HepG2 (cell line): Measurements from ENCODE around the gene NENF. TPM values are rescaled to one million over a fixed set of nuclear protein-coding genes. Genes with fewer than 3 reads are reported as not detected.

Experiments used
- ATAC-seq: fragments of 200-7000 bp; cut with Tn5 transposase; 3 replicates; pipeline ENCODE4 v1.9.1; 2020; ENCODE audit warnings: mild to moderate bottlenecking, moderate library complexity
- BruUV-seq: library from RNA; stranded (reverse); fragments of 400-500 nt; replicated peaks from 2 replicates; lab custom pipeline; 2021; lab: Mats Ljungman, UMichigan
- CTCF ChIA-PET: fragments of 300-600 bp; formaldehyde crosslinking; extraction: SDS; loops from one replicate; lab custom pipeline; 2021; ENCODE audit warnings: low total read pairs, inconsistent platforms, low intra/inter-chr PET ratio; lab: Yijun Ruan, JAX
- POLR2A ChIA-PET: fragments of 350-600 bp; sonication (Branson Sonifier 250); formaldehyde crosslinking; loops from one replicate; lab custom pipeline; 2020; ENCODE audit warnings: antibody characterized with exemption, inconsistent platforms; lab: Yijun Ruan, JAX
- DNase-seq: peaks from one replicate; pipeline ENCODE4 v3.0.0-alpha.2; 2015; ENCODE audit warnings: low spot score
- FAIRE-seq: peaks from 3 replicates; lab custom pipeline; 2011; peaks lifted over from hg19 to GRCh38; lab: Jason Lieb, UNC
- H2AFZ ChIP-seq: one replicate; pipeline ENCODE4 v1.6.1; 2011; ENCODE audit warnings: low read length, inconsistent platforms
- H3K27ac ChIP-seq: fragments of 300-600 bp; 3 replicates; pipeline ENCODE4 v1.8.0; 2011; ENCODE audit warnings: mixed run types, mild to moderate bottlenecking, mixed read lengths, low read length, inconsistent platforms; ENCODE audit not compliant: insufficient read depth; ENCODE audit errors: extremely low read length
- H3K27me3 ChIP-seq, 2 experiments: fragments of 200-600 bp in 1 of 2; 2 replicates in 1 of 2; 3 replicates in 1 of 2; pipeline versions ENCODE4 v1.6.0 to v1.8.0; 2011; ENCODE audit warnings: low read length in 2 of 2, mild to moderate bottlenecking in 2 of 2, moderate library complexity in 2 of 2, inconsistent platforms in 1 of 2; ENCODE audit not compliant: insufficient read depth in 2 of 2, control insufficient read depth in 1 of 2
- H3K36me3 ChIP-seq, 2 experiments: fragments of 200-600 bp in 1 of 2; replicated peaks in 1 of 2; 2 replicates in 1 of 2; 3 replicates in 1 of 2; pipeline versions ENCODE4 v1.5.1 to v1.8.0; 2011; ENCODE audit warnings: low read length in 2 of 2, inconsistent platforms in 1 of 2; ENCODE audit not compliant: insufficient read depth in 2 of 2, control insufficient read depth in 1 of 2
- H3K4me1 ChIP-seq: 2 replicates; pipeline ENCODE4 v1.5.1; 2012; ENCODE audit warnings: low read length, inconsistent platforms; ENCODE audit not compliant: insufficient read depth
- H3K4me2 ChIP-seq: 2 replicates; pipeline ENCODE4 v1.6.0; 2011; ENCODE audit warnings: low read depth, low read length, inconsistent platforms
- H3K4me3 ChIP-seq, 3 experiments: fragments of 200-600 bp in 1 of 3; sonication (generic), shearing (Covaris generic) in 1 of 3; replicated peaks in 1 of 3; 2 replicates each; pipeline ENCODE4 v1.5.1; 2011 to 2016; ENCODE audit warnings: low read length in 3 of 3, inconsistent platforms in 2 of 3, low read depth in 2 of 3, mild to moderate bottlenecking in 2 of 3, control low read depth in 1 of 3, mixed read lengths in 1 of 3; ENCODE audit not compliant: insufficient read depth in 1 of 3
- H3K79me2 ChIP-seq: one replicate; pipeline ENCODE4 v1.6.1; 2011; ENCODE audit warnings: low read length, inconsistent platforms; ENCODE audit not compliant: insufficient read depth
- H3K9ac ChIP-seq: 2 replicates; pipeline ENCODE4 v1.6.0; 2011; ENCODE audit warnings: mild to moderate bottlenecking, low read depth, low read length, inconsistent platforms; ENCODE audit not compliant: insufficient read depth
- H3K9me3 ChIP-seq: 2 replicates; pipeline ENCODE4 v1.5.1; 2012; ENCODE audit warnings: mild to moderate bottlenecking, low read length
- H4K20me1 ChIP-seq: 2 replicates; pipeline ENCODE4 v1.6.0; 2011; ENCODE audit warnings: inconsistent platforms, mild to moderate bottlenecking, low read length, moderate library complexity; ENCODE audit not compliant: insufficient read depth
- HNF4A ChIP-seq: sonication (generic); formaldehyde crosslinking; IDR thresholded peaks from 2 replicates; pipeline ENCODE4 v1.4.0; 2020; ENCODE audit warnings: missing genetic modification reagents
- IKZF5 ChIP-seq: IDR thresholded peaks from 2 replicates; pipeline ENCODE4 v1.6.1; 2018; ENCODE audit warnings: missing genetic modification reagents, mild to moderate bottlenecking, missing compliant biosample characterization
- MAFK ChIP-seq, 2 experiments: IDR thresholded peaks in 1 of 2; conservative IDR thresholded peaks in 1 of 2; 2 replicates each; pipeline ENCODE4 v1.6.1; 2011; ENCODE audit warnings: improper control_type of control experiment in 2 of 2, low read length in 2 of 2
- NR3C1 ChIP-seq: sonication (generic); formaldehyde crosslinking; IDR thresholded peaks from 2 replicates; pipeline ENCODE4 v1.4.0; 2020; ENCODE audit warnings: missing genetic modification reagents
- RORA ChIP-seq: sonication (generic); formaldehyde crosslinking; IDR thresholded peaks from 2 replicates; pipeline ENCODE4 v1.5.0; 2020; ENCODE audit warnings: mild to moderate bottlenecking, missing genetic modification reagents, moderate library complexity
- ZBTB46 ChIP-seq: sonication (generic); formaldehyde crosslinking; IDR thresholded peaks from 2 replicates; pipeline ENCODE4 v1.4.0; 2020; ENCODE audit warnings: mild to moderate bottlenecking, missing genetic modification reagents, borderline replicate concordance
- ZFP1 ChIP-seq: IDR thresholded peaks from 2 replicates; pipeline ENCODE4 v1.6.1; 2016
- ZNF225 ChIP-seq: sonication (generic); formaldehyde crosslinking; IDR thresholded peaks from 2 replicates; pipeline ENCODE4 v1.4.0; 2020; ENCODE audit warnings: mild to moderate bottlenecking, missing genetic modification reagents
- ZNF260 ChIP-seq: sonication (generic); formaldehyde crosslinking; IDR thresholded peaks from 2 replicates; pipeline ENCODE4 v1.4.0; 2020; ENCODE audit warnings: missing genetic modification reagents, low read depth, mild to moderate bottlenecking, borderline replicate concordance
- ZNF75D ChIP-seq: sonication (generic); formaldehyde crosslinking; IDR thresholded peaks from 2 replicates; pipeline ENCODE4 v1.8.1; 2023; ENCODE audit warnings: missing genetic modification reagents, mild to moderate bottlenecking, borderline replicate concordance
- WGBS: methylation state at CpG from one replicate; pipeline ENCODE4 v1.1.6; 2017; ENCODE audit warnings: low lambda C conversion rate; 5-methylcytosine and 5-hydroxymethylcytosine counted together
- in situ Hi-C: cut with HindIII; loops from 2 replicates; pipeline ENCODE4 v1.10.0; 2017; ENCODE audit warnings: low pct_unique_long_range_greater_than_20kb; ENCODE audit not compliant: extremely low pct_ligation_motif_present
- intact Hi-C: fragments of 100-400 bp; cut with micrococcal nuclease; formaldehyde crosslinking; loops from one replicate; pipeline ENCODE4 v1.10.0; 2022; ENCODE audit not compliant: unreplicated experiment
- polyA plus RNA-seq, 8 experiments: library from polyadenylated mRNA; depleted of rRNA in 3 of 8; stranded (reverse) in 7 of 8; unstranded in 1 of 8; fragments of >200 nt; fragmentation: Illumina TruSeq in 4 of 8; extraction: Trizol in 4 of 8; gene quantifications; 2 replicates each; pipeline versions ENCODE4 v1.2.1 to v1.2.3, GENCODE V29; 2011 to 2016; ENCODE audit warnings: low read depth in 4 of 8, missing spikeins in 1 of 8, mixed read lengths in 1 of 8; ENCODE audit not compliant: insufficient read depth in 1 of 8
- total RNA-seq, 5 experiments: library from RNA; depleted of rRNA; stranded (reverse); fragments of >200 nt; fragmentation: Illumina TruSeq; extraction: Trizol; gene quantifications; 2 replicates each; pipeline ENCODE4 v1.2.3, GENCODE V29; 2016; ENCODE audit warnings: low read depth in 1 of 5

Gene NENF
- total and polyA plus RNA-seq, 2 of the 13 experiments (the other 11 are each of a cell fraction or from before 2014, with no cell fraction given): 31.7 to 40.4 TPM

GRCh38 chr1:212410231-212410820, 22.4 kb upstream of the NENF start:
- in situ Hi-C loops (no loop called here), intact Hi-C loops (no loop called here)
- H2AFZ ChIP-seq: no peak overlapping the region
- POLR2A ChIA-PET: no interaction called here
- H3K9ac ChIP-seq: no peak overlapping the region
- DNase-seq: peak; percentile 11
- ATAC-seq: no peak
- peaks cover 14 to 29% of the 10 kb centered on the region in 2 experiments for H3K36me3 ChIP-seq
- H3K4me1 ChIP-seq: peaks cover 38% of the 10 kb centered on the region
- no peaks in the 10 kb centered on the region for H3K27me3 ChIP-seq
- peaks cover 11% of the 10 kb centered on the region for H3K79me2 ChIP-seq
- no peaks in the 10 kb centered on the region for H3K9me3 ChIP-seq
- no peak overlapping the region for H3K4me3 ChIP-seq
- no peak for FAIRE-seq
- H3K4me2 ChIP-seq: no peak overlapping the region
- BruUV-seq: no TSS peak
- no peak overlapping the region for H3K27ac ChIP-seq
- WGBS: 93% methylated on average over 6 of the region's 8 CpGs
- peak; percentile 59 for TF ChIP-seq HNF4A (CRISPR knock-in tag)
- TF ChIP-seq ZNF225 (CRISPR knock-in tag): no peak
- H4K20me1 ChIP-seq: no peaks in the 10 kb centered on the region
- CTCF ChIA-PET: no interaction called here

- Histone ChIP-seq H4K20me1 (no peaks in the 10 kb centered on the region), H3K4me1 (peaks cover 42% of the 10 kb centered on the region), H3K4me2 (no peak overlapping the region), H3K4me3 (no peak overlapping the region), H3K79me2 (peaks cover 11% of the 10 kb centered on the region), H3K27ac (no peak overlapping the region)
- intact Hi-C loops (no loop called here), in situ Hi-C loops (no loop called here)
- no TSS peak for BruUV-seq
- POLR2A ChIA-PET: no interaction called here
- no peak for TF ChIP-seq ZBTB46
- no peak for TF ChIP-seq ZNF75D
- TF ChIP-seq IKZF5 (CRISPR knock-in tag): no peak
- TF ChIP-seq NR3C1 (CRISPR knock-in tag): no peak
- no peak for TF ChIP-seq ZNF260 (CRISPR knock-in tag)
- TF ChIP-seq ZFP1 (CRISPR knock-in tag): no peak
- 0 out of 4 replicates have a peak, but pooled peaks of 1 of the 2 experiments have one; percentile 3 for TF ChIP-seq MAFK (conservative IDR thresholded peaks at IDR 0.05 in 1 of 2, IDR thresholded peaks at IDR 0.05 in 1 of 2; ENCODE audit: low read length in 2 of 2)
- no peak for TF ChIP-seq RORA (CRISPR knock-in tag)
- TF ChIP-seq, all 625 proteins: peak for 1
- Histone ChIP-seq H3K9me3 (no peaks in the 10 kb centered on the region), H3K36me3 (peaks cover 11 to 17% of the 10 kb centered on the region in 2 experiments; a peak in 3 of 5 replicates), H2AFZ (no peak overlapping the region), H3K9ac (no peak overlapping the region), H3K27me3 (peaks cover 0 to 5% of the 10 kb centered on the region in 2 experiments; a peak in 1 of 5 replicates)
- no peak for ATAC-seq
- CTCF ChIA-PET: no interaction called here
- FAIRE-seq: no peak
- 94% methylated on average over 3 of the region's 3 CpGs for whole genome bisulfite sequencing
- DNase-seq: no peak
Measured at GRCh38 chr1:212412374-212412773, 20.3 kb upstream of the NENF start.
